Measurements from ENCODE around the gene PARP8. TPM values are rescaled to one million over a fixed set of nuclear protein-coding genes. Genes with fewer than 3 reads are reported as not detected.
A peak's percentile ranks its signal among the peaks of the same experiment; 100 is the strongest.
"Not testable (repeated sequence)": the region's sequence is repeated elsewhere in the genome, so short reads cannot be mapped to it uniquely, and the experiment has no call there.

Gene PARP8
- total RNA-seq, 1 donor from 2014 or later, result 14.5 TPM

DNA sequence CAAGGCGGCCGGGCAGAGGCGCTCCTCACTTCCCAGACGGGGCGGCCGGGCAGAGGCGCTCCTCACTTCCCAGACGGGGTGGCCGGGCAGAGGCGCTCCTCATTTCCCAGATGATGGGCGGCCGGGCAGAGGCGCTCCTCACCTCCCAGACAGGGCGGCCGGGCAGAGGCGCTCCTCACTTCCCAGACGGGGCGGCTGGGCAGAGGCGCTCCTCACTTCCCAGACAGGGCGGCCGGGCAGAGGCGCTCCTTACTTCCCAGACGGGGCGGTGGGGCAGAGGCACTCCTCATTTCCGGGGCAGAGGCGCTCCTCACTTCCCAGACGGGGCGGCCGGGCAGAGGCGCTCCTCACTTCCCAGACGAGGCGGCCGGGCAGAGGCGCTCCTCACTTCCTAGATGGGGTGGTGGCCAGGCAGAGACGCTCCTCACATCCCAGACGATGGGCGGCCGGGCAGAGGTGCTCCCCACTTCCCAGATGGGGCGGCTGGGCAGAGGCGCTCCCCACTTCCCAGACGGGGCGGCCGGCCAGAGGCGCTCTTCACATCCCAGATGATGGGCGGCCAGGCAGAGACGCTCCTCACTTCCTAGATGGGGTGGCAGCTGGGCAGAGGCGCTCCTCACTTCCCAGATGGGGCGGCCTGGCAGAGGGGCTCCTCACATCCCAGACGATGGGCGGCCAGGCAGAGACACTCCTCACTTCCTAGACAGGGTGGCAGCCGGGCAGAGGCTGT, 108.2 kb downstream of the PARP8 start:
- DNase-seq, result not testable (repeated sequence)

DNA sequence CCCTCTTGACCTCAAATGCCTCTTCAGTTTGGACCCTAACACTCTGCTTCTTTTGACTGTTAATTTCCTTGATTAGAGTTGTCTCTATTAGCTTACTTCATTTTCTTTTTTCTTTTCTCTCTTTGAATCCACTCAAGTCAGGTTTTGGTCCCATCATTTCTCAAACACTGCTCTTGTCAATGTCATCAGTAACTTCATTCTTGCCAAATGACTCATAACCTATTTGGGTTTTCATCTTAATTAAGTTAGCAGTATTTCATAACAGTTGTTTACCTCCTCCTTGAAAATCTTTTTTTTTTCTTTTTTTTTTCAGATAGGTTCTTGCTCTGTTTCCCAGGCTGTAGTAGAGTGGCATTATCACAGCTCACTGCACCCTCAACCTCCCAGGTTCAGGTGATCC, 119.6 kb downstream of the PARP8 start:
- DNase-seq, result no peak

DNA sequence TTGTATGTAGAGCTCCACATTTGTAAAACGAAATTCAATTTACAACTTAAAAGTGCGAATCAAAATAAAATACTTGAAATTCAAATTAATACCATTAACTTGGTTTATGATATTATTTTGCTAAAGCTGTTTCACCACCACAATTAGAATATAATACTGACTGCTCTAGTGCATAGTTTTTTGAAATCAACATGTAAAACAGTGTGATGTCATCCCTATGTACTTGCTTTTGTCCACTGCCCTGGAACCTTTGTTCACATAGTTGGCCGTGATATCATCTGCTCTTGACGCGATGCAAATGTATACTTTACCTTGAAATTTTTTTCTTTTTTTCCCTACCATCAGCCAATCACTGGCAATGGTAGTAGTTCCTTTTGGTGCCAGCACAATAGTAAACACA, 125.4 kb downstream of the PARP8 start:
- DNase-seq, result no peak

DNA sequence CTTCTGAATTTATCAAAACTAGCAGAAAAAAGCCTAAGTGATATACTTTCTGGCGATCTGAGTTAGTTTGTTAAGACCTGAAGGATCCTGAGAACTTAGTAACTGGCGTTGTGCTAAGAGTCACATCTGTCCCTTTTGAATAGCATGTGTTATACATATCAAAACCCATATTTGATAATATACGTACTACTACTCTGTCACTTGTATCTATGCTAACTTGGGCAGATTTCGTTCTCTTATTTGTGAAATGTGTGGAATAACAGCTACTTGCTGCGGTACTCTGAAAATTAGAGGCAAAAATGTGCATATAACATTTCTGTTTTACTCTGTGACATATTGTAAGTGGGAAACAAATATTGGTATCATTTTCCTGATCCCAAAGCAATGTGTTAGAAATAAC, 126.4 kb downstream of the PARP8 start:
- DNase-seq, result no peak

DNA sequence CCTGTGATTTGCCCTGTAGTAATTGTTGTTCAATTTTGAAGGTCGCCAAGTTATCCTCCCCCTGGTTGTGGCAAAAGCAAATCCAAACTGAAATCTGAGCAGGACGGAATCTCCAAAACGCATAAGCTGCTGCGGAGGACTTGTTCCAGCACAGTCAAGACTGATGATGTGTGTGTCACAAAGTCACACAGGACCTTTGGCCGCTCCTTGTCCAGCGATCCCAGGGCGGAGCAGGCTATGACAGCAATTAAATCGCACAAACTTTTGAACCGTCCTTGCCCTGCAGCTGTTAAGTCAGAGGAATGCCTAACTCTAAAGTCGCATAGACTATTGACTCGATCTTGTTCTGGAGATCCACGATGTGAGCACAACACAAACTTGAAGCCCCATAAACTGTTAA, 128.4 kb downstream of the PARP8 start:
- DNase-seq, result no peak

DNA sequence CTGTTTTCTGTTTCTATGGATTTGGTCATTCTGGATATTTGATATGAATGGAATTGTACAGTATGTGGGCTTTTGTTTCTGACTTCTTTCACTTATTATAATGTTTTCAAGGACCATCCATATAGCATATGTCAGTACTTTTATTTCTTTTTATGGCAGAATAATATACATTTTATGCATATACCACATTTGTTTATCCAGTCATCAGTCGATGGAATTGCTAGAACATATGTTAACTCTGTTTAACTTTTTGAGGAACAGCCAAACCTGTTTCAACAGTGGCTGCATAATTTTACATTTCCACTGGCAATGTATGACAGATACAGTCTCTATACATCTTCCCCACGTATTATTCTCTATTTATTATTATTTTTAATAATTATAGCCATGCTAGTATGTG, 131.6 kb downstream of the PARP8 start:
- DNase-seq, result no peak

DNA sequence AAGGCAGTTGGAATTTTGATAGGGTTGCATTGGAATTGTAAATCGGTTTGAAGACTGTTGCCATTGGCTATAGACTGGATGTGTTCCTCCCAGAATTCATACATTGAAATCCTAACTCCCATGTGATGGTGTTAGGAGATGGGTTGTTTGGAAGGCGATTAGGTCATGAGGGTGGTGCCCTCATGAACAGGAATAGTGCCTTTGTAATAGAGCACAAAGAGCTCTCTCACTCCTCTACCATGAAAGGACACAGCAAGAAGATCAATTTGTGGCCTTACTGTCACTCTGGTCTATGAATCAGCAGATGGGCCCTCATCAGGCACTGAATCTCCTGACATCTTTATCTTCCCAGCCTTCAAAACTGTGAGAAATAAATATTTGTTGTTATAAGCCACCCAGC, 133.2 kb downstream of the PARP8 start:
- no peak for DNase-seq

DNA sequence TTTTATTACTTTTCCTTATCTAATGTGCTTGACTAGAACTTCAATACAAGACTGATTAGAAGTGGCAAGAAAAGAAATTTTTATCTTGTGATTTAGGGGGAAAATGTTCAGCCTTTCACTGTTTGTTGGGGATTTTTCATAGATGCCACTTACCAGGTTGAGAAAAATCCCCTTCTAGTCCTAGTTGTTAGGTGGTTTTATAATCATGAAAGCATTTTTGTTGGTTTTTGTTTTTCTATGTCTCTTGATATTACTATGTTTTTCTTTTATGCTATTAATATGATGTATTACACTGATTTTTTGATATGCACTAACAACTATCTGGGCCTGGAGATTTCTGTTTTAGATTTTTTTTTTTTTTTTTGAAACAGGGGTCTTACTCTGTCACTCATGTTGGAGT, 134.0 kb downstream of the PARP8 start:
- no peak for DNase-seq

DNA sequence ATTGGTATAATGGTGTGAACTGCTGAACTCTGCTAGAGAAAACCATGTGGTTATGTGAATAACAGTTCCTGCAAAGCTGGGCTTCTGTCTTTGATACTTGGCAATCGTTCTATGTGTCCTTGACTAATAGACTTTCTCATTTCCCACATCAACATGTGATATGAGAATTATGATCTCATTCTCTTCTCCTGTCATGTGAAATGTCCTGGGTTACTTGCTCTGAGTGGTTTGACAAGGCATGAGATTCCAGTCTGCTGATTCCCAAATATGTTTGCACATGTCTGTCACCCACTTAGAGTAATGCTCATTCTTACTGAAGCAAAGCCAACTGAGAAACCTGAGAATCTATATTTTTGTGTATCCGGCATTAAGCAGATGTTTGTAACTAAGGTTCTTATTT, 141.2 kb downstream of the PARP8 start:
- DNase-seq, result no peak

DNA sequence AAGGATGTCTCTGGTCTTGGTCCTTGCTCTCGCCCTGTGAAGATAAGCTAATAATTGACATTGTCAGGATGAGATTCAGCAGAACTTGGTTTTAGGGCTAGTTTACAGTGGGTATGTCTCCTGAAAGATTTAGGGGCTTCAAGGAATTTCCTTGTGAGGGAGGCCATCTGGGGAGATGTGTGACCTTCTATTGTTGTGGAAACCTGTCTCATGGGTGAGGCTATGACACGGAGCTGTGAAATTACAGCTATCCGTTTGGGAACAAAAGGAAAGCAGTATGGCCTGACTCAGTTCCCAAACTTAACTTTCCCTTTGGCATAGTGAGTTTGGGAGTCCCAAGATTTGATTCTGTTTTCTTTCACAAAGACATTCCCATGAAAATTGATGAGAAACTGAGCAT, 142.0 kb downstream of the PARP8 start:
- no peak for DNase-seq

DNA sequence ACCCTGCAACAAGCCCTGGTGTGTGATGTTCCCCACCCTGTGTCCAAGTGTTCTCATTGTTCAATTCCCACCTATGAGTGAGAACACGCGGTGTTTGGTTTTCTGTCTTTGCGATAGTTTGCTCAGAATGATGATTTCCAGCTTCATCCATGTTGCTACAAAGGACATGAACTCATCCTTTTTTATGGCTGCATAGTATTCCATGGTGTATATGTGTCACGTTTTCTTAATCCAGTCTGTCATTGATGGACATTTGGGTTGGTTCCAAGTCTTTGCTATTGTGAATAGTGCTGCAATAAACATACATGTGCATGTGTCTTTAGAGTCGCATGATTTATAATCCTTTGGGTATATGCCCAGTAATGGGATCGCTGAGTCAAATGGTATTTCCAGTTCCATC, 145.3 kb downstream of the PARP8 start:
- not testable (repeated sequence) for DNase-seq

DNA sequence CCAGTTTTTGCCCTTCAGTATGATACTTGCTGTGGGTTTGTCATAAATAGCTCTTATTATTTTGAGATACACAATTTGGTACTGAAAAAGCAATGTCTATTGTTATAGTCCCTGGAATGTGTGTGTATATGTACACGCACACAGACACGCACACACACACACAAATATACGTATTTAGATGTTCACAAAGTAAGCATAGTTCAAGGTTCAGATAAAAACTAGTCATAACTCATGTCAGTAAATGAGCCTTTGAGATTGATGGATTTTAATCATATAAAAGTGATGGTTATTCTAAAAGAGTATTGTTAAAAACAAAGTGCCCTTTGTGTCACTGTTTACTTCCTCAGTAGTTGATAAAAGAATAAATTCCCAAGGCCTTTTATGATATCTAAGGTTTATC, 147.3 kb downstream of the PARP8 start:
- DNase-seq, result no peak

DNA sequence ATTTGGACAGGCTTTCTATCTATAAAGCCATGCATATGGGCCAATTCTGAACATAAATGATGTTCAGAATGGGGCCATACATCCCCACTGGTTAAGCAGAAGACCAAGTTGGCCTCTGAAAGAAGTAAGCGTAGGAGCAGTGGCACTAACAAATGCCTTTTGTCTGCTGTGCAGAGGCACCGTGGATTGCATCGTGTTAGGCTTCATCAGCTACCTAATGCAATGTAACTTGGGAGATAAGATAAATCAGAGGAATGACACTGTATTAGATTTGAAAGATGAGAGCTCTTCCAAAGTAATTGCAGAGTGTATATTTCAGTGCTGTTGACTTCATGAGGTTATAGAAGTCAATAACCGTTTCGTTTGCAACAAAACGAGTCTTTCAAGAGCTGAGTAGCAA, 148.1 kb downstream of the PARP8 start:
- DNase-seq, result no peak

DNA sequence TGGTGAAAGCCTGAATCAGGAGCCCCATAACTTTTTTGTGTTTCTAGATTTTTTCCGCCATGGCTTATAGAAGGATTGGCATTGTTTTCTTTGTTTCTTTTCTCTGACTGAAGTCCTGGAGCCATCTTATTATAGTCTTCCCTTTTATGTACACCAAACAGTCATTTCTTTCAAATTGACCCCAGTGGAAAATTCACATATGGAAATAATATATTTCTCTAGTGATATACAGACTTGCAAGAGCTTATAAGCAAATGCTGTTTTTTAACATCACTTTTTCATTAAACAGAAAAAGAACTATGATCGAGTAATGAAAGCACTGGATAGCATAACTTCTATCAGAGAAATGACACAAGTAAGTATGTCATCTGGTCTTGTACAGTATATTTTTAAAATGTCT, 155.6 kb downstream of the PARP8 start:
- peak; percentile 54 for DNase-seq

DNA sequence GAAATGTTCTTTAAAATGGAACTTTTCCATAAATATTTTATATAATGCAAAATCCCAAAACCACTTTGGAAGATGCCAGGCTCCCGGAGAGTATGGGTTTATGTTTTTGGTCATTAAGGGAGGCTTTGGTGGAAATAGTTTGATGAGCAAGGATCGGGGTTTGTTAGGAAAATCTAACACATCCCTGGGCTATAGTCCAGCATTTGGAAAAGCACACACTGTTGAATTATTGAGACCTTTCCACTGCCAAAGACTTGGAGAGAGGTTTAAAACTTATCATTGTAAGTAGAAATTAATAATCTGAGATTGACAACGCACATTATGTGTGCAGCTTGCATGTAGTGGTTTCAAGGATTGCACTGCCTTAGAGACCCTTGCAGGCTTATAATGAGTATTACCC, 156.3 kb downstream of the PARP8 start:
- DNase-seq, result peak; percentile 22

DNA sequence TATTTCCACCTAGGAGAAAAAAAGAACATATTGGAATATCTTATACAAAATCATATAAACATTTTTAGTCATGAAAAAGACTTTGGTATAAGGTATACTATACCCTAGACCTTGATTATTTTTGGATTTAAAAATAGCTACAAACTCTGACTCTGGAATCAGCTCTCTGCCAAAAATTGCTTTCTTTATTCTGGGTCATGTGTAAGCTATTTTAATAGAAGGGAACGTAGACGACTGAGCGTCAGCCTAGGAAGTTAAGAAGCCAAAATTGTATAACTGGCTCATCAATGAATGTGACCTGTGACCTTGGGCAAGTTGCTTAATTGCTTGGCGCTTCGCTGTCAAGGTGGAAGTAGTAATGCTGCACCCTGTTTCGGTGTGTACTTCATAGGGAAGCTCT, 157.1 kb downstream of the PARP8 start:
- DNase-seq, result no peak

DNA sequence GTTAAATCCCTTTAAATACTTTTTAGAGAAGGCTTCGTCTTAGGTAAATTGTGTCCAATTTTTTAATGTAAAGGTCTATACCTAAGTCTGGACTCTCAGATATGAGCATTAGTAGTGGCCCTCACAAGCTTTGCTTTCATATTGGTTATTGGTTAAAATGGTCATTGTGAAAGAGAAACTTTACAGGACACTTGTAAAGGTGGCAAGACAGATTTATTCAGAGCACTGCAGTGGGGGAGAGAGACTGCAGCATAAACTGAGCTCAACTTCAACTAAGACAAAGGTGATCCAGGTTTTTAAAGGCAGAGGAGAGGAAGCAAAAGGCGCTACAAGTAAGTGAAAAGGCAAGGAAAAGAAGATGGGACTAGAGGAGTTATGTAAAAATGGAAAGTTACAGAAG, 157.7 kb downstream of the PARP8 start:
- DNase-seq, result no peak

DNA sequence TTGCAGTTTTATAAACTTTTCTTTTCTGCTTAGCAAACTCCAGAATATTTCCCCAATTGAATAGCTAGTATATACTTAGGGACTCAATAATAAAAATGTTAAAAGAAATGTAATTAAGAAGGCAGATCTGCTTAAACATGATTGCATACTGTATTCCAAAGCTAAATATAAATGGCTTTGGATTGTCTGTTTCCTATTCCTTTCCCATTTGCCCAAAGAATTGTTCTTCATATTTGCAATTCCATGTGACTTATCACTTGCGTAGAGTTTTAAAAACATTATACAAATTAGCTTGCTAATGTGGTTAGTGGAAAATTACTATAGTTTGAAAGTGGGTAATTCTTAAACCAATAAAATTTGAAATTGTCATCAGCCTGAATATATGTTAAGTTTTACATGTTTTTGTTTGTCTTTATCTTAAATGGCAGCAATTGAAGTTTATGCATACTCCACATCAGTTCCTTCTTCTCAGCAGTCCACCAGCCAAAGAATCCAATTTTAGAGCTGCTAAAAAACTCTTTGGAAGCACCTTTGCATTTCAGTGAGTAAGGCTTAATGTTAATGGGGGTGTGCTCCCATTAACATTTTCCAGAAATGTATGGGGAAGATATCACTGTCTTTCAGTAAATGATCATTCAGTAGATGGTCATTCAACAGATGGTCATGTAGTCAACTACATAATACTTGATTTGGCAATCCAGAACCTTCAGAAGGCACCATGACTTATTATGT, 161.2 kb downstream of the PARP8 start:
- no peak for DNase-seq

DNA sequence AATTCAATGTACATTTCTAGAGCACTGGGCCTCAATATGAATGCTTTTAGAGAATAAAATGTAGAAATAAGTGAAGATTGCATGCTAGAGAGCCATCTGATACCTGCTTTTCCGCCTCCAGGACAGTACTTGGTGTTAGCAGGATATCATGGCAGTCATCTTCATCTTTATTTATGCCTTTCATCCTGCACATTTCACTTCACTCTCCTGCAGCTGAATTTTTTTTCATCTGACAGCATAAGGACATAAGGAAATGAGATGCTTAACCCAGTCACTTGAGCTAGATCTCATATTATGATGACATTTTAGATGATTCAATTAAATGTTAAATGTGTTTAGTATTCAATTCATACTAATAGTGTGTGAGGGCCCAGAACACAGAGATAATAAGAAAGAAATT, 162.6 kb downstream of the PARP8 start:
- no peak for DNase-seq

DNA sequence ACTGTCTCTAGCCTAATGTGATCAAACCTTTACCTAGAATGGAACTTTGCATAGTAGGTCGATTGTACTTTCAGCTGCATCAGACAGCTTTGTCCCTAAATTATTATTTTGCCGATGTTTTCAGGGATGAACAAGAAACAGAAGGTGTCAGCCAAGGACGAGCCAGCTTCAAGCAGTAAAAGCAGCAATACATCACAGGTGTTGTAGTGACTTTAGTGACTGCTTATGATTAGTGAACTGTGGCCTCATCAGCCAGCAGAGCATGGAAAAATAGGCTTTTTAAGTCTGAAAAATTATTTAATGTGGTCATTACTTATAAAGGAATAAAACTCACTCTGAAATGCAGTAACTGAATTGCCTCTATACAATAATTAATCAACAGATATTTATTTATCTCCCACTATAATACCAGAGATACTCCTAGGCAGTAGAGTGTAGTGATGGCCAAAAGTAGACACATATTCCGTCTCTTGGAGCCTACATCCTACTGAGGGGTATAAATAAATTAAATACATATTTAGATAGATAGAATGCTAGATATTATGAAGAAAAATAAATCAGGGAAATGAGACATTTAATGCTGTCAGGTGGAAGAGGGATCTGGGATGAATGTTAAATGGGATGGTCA, 166.3 kb downstream of the PARP8 start:
- DNase-seq, result no peak

DNA sequence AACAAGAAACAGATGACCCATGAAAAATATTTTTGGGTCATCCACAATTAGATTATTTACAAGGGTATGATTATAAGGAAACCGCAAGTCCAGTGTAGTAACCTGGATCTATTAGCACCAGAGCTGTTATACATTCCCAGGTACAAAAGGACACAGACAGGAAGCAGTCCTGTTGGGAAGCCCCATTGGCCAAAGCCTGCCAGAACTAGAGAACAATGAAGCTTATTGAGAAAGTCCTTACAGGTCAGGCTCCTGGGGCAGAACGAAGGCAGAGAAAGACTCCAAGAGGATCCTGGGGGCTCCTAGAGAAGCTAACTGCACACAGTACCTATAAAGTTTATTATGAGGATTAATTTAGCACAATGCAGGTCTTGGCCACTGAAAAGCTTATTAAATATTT, 169.9 kb downstream of the PARP8 start:
- no peak for DNase-seq

DNA sequence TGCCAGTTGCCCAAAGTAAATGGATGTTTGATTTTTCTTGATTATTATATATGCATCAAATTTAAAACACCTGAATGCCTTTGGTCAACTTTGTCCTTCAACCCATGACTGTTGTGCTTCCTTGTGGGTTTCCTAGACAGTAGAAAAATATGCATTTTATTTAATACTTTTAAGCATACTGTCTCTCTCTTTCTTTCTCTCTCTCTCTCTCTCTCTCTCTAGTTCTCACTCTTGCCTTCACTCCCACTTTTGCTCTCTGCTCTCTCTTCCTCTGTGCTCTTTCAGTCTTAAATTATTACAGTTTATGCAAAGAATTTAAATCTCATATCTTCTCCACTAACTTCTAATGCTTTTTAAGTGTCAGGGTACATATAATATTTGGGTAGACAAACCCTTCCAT, 173.0 kb downstream of the PARP8 start:
- DNase-seq, result no peak

DNA sequence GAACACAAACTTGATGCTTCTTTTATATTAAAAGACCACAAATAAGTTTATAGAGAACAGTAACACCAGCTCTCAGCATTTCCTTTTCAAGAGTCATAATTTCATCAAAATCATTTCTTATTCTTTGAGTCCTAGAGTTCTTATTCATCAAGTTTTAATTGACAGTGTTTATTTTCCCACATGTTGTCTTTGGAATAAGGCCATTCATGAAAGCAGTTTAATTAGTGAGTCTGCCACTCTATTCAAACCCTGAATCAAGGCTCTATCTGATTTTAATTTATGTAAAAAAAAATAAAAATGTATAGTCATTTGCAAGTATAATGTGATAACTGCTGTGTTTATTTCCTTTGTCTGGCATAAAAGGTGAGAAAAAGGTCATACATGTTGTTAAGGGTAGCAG, 176.7 kb downstream of the PARP8 start:
- no peak for DNase-seq

DNA sequence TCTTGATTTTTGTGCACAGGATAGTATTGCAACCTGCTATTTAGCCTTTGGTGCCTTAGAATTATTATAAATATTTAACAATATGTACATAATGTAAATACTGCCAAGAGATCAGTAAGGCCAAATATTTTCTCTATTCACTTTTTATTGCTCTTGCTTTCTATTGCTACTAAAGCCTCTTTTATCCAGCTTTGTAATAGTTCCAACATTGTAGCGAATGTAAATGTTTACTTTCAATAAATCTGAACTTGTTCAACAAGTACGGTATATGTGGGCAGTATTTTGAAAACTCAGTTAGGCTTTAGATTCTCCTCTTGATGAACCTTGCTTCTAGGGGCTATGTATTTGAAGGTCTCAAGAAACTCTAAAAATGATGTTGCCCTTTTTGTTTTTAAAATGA, 179.8 kb downstream of the PARP8 start:
- DNase-seq, result no peak

All from skin of body (tissue), 2 donors.